ENCODE results near the gene GGT6.

Gene GGT6

GRCh38 chr17:4573669-4574068, 13.3 kb upstream of the GGT6 start:
- DNase-seq = peak; percentile 74
- ATAC-seq = peak; percentile 97

GRCh38 chr17:4573115-4573514, 12.7 kb upstream of the GGT6 start:
- DNase-seq (no peak), ATAC-seq (no peak)

GRCh38 chr17:4572131-4572530, 11.8 kb upstream of the GGT6 start:
- no peak for DNase-seq
- no peak for ATAC-seq

- ATAC-seq (no peak), DNase-seq (no peak)
These were observed 9.2 kb upstream of the GGT6 start for GRCh38 chr17:4569591-4569990.

- DNase-seq (peak; percentile 68), ATAC-seq (peak; percentile 57)
These were observed 6.4 kb upstream of the GGT6 start for GRCh38 chr17:4566785-4567184.

GRCh38 chr17:4565209-4566141, 5.1 kb upstream of the GGT6 start:
- ATAC-seq = peak; percentile 70
- peak; percentile 61 for DNase-seq

- ATAC-seq = no peak
- no peak for DNase-seq
These were observed 1.9 kb upstream of the GGT6 start for GRCh38 chr17:4562015-4562969.

GRCh38 chr17:4560837-4561256, 470 bp upstream of the GGT6 start:
- ATAC-seq (no peak), DNase-seq (no peak)

GRCh38 chr17:4559966-4560365, 411 bp downstream of the GGT6 start:
- DNase-seq (no peak), ATAC-seq (no peak)

GRCh38 chr17:4559139-4559791, 1.1 kb downstream of the GGT6 start:
- no peak for ATAC-seq
- DNase-seq = no peak

- DNase-seq (no peak), ATAC-seq (no peak)
These were observed 1.9 kb downstream of the GGT6 start for GRCh38 chr17:4558347-4558971.

- DNase-seq = no peak
- no peak for ATAC-seq
These were observed 2.6 kb downstream of the GGT6 start for GRCh38 chr17:4557626-4558346.

GRCh38 chr17:4556996-4557395, 3.4 kb downstream of the GGT6 start:
- DNase-seq = no peak
- no peak for ATAC-seq

GRCh38 chr17:4555873-4556759, 4.3 kb downstream of the GGT6 start:
- no peak for DNase-seq
- no peak for ATAC-seq

- DNase-seq = peak; percentile 99
- ATAC-seq = peak; percentile 96
These were observed 5.2 kb downstream of the GGT6 start, which contains the start of gene MYBBP1A for GRCh38 chr17:4554997-4555799. TSS of gene MYBBP1A (minus strand) at chr17:4555384. CDS start at chr17:4555324, 60 bp downstream.

- ATAC-seq (no peak), DNase-seq (peak; percentile 24)
These were observed 5.9 kb downstream of the GGT6 start for GRCh38 chr17:4554441-4554996.

- ATAC-seq (no peak), DNase-seq (no peak)
These were observed 6.7 kb downstream of the GGT6 start for GRCh38 chr17:4553669-4554068.

GRCh38 chr17:4551796-4552525, 8.4 kb downstream of the GGT6 start:
- ATAC-seq (no peak), DNase-seq (no peak)
